PC-3 (cell line): ENCODE measurements around the gene BTBD18. TPM values are rescaled to one million over a fixed set of nuclear protein-coding genes. Genes with fewer than 3 reads are reported as not detected.

Experiments used
- ATAC-seq: fragments of 200-7000 bp; cut with Tn5 transposase; 2 replicates; pipeline ENCODE4 v1.9.1; 2020; ENCODE audit warnings: mild to moderate bottlenecking, moderate library complexity
- BruUV-seq: library from RNA; stranded (reverse); fragments of 400-500 nt; replicated peaks from 2 replicates; lab custom pipeline; 2021; lab: Mats Ljungman, UMichigan
- CTCF ChIA-PET: fragments of 300-600 bp; sonication (Branson Sonifier 250); formaldehyde crosslinking; loops from one replicate; lab custom pipeline; 2022; ENCODE audit warnings: antibody characterized with exemption; lab: Charles Lee
- POLR2A ChIA-PET: fragments of 300-600 bp; sonication (Branson Sonifier 250); formaldehyde crosslinking; loops from one replicate; lab custom pipeline; 2022; ENCODE audit warnings: antibody characterized with exemption; ENCODE audit not compliant: unreplicated experiment; lab: Charles Lee
- DNase-seq: peaks from one replicate; pipeline ENCODE4 v3.0.0-alpha.2; 2015
- H2AFZ ChIP-seq: fragments of 300-600 bp; sonication (generic); 2 replicates; pipeline ENCODE4 v1.6.0; 2016; ENCODE audit warnings: antibody characterized with exemption, low read length
- H3F3A ChIP-seq: fragments of 300-600 bp; sonication (generic); one replicate; pipeline ENCODE4 v1.6.0; 2017; ENCODE audit warnings: antibody characterized with exemption, low read length, control low read depth, mild to moderate bottlenecking; ENCODE audit not compliant: unreplicated experiment
- H3K27ac ChIP-seq: fragments of 300-600 bp; sonication (generic); 2 replicates; pipeline ENCODE4 v1.5.1; 2016; ENCODE audit warnings: mild to moderate bottlenecking, low read length
- H3K27me3 ChIP-seq: fragments of 300-600 bp; sonication (generic); 2 replicates; pipeline ENCODE4 v1.6.1; 2016; ENCODE audit warnings: low read length, mixed read lengths
- H3K36me3 ChIP-seq: fragments of 300-600 bp; sonication (generic); 2 replicates; pipeline ENCODE4 v1.6.1; 2016; ENCODE audit warnings: low read depth, mixed run types, low read length, mixed read lengths
- H3K4me1 ChIP-seq: fragments of 300-600 bp; sonication (generic); 2 replicates; pipeline ENCODE4 v1.5.1; 2016; ENCODE audit warnings: low read length; ENCODE audit not compliant: insufficient read depth
- H3K4me2 ChIP-seq: fragments of 300-600 bp; sonication (generic); 2 replicates; pipeline ENCODE4 v1.6.0; 2016; ENCODE audit warnings: low read length
- H3K4me3 ChIP-seq: fragments of 300-600 bp; sonication (generic); 2 replicates; pipeline ENCODE4 v1.5.1; 2016; ENCODE audit warnings: mild to moderate bottlenecking, low read length, mixed read lengths
- H3K79me2 ChIP-seq: fragments of 300-600 bp; sonication (generic); 2 replicates; pipeline ENCODE4 v1.6.1; 2017; ENCODE audit warnings: low read length, mixed read lengths
- H3K9ac ChIP-seq: fragments of 300-600 bp; sonication (generic); 2 replicates; pipeline ENCODE4 v1.6.0; 2016; ENCODE audit warnings: mild to moderate bottlenecking, low read length
- H3K9me2 ChIP-seq: fragments of 300-600 bp; sonication (generic); replicated peaks from 2 replicates; pipeline ENCODE4 v1.6.1; 2016; ENCODE audit warnings: mixed run types, low read length, mixed read lengths
- H3K9me3 ChIP-seq: fragments of 300-600 bp; sonication (generic); 2 replicates; pipeline ENCODE4 v1.6.1; 2016; ENCODE audit warnings: low read length, mixed read lengths
- H4K20me1 ChIP-seq: fragments of 300-600 bp; sonication (generic); 2 replicates; pipeline ENCODE4 v1.6.1; 2016; ENCODE audit warnings: low read length, mixed read lengths
- EZH2 ChIP-seq: fragments of 300-600 bp; sonication (generic); IDR thresholded peaks from one replicate; pipeline ENCODE4 v1.6.1; 2017; ENCODE audit warnings: antibody characterized with exemption, mild to moderate bottlenecking, low read length; ENCODE audit not compliant: unreplicated experiment
- EZH2phosphoT487 ChIP-seq: fragments of 300-600 bp; sonication (generic); IDR thresholded peaks from 2 replicates; pipeline ENCODE4 v1.6.1; 2018; ENCODE audit warnings: mild to moderate bottlenecking, antibody characterized with exemption, low read length, borderline replicate concordance
- intact Hi-C: fragments of 100-400 bp; cut with micrococcal nuclease; formaldehyde crosslinking; loops from 2 replicates; pipeline ENCODE4 v1.9.0; 2023
- total RNA-seq: library from RNA; depleted of rRNA; stranded (reverse); fragments of >200 nt; gene quantifications from 2 replicates; pipeline ENCODE4 v1.2.3, GENCODE V29; 2014
- TF ChIP-seq, protein P1 (sequence below): fragments of 300-600 bp; sonication (generic); conservative IDR thresholded peaks from 2 replicates; pipeline ENCODE4 v1.5.1; 2017; ENCODE audit warnings: antibody characterized with exemption, low read depth, mild to moderate bottlenecking, low read length

The BTBD18 gene
- total RNA-seq, 1 experiment from 2014 or later = not detected

- Histone ChIP-seq H3K27ac (peak overlapping the region; percentile 46), H3K27me3 (no peaks in the 10 kb centered on the region), H3K9ac (peak overlapping the region; percentile 91), H4K20me1 (no peaks in the 10 kb centered on the region), H3K4me2 (peak overlapping the region; percentile 88), H3F3A (no peaks in the 10 kb centered on the region), H3K9me2 (no peaks in the 10 kb centered on the region), H3K9me3 (no peaks in the 10 kb centered on the region), H3K4me1 (peaks cover 11% of the 10 kb centered on the region), H2AFZ (peak overlapping the region; percentile 64; the same call in 1 of the 2 replicates), H3K36me3 (peaks cover 44% of the 10 kb centered on the region), H3K79me2 (peaks cover 24% of the 10 kb centered on the region), H3K4me3 (peak overlapping the region; percentile 90)
- intact Hi-C loops = no loop called here
- CTCF ChIA-PET = interaction anchor here (1.1 to 1.7 kb wide), 2 partner anchors 9 to 59 kb away, joined by 3 to 10 read pairs; partner anchors contain the start of gene BTBD18
- ATAC-seq (no peak), DNase-seq (no peak)
- no TSS peak for BruUV-seq
- POLR2A ChIA-PET = interaction anchor here (0.6 to 1.2 kb wide), 4 partner anchors 11 to 1403 kb away, joined by 3 to 5 read pairs (median 3); no protein-coding TSS in a partner anchor
- TF ChIP-seq EZH2phosphoT487 (no peak), EZH2 (no peak)
- TF ChIP-seq, protein P1, sequence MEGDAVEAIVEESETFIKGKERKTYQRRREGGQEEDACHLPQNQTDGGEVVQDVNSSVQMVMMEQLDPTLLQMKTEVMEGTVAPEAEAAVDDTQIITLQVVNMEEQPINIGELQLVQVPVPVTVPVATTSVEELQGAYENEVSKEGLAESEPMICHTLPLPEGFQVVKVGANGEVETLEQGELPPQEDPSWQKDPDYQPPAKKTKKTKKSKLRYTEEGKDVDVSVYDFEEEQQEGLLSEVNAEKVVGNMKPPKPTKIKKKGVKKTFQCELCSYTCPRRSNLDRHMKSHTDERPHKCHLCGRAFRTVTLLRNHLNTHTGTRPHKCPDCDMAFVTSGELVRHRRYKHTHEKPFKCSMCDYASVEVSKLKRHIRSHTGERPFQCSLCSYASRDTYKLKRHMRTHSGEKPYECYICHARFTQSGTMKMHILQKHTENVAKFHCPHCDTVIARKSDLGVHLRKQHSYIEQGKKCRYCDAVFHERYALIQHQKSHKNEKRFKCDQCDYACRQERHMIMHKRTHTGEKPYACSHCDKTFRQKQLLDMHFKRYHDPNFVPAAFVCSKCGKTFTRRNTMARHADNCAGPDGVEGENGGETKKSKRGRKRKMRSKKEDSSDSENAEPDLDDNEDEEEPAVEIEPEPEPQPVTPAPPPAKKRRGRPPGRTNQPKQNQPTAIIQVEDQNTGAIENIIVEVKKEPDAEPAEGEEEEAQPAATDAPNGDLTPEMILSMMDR = no peak
These were observed 9.5 kb downstream of the BTBD18 start for GRCh38 chr11:57742087-57742452.

DNA sequence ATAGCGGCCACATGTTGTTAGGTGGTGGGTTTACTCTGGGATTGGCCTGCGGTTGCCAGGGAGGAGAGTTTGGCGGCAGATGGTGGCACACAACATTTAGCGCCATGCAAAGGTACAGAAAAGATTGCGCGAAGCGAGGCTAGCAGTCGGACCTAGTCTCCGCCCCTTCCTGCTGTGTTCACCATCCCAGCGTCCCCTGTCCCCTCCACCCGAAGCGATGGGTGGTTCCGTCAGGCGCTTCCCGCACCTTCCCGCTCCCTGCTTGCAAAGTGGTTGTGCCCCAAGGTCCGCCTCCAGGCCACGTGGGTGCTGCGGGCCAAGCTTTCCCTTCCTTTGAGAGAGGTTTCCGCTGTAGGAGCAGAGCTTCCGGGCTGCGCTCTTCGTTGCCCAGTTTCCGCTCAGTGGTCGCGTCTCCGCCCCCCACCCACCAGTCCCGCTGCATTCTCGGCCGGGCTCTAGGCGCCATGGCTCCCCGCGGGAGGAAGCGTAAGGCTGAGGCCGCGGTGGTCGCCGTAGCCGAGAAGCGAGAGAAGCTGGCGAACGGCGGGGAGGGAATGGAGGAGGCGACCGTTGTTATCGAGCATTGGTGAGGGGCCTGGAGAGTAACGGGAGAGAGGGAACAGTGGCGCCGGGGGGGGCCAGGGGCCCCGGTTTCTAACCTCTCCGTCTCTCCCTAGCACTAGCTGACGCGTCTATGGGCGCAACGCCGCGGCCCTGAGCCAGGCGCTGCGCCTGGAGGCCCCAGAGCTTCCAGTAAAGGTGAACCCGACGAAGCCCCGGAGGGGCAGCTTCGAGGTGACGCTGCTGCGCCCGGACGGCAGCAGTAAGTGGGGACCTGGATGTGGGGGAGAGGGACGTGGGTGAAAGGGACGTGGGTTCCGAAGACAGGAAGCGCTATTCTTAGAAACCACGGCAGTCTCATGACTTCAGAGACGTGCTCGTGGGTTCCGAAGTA lies 10.2 kb downstream of the BTBD18 start, which contains the start of gene SELENOH:
Gene SELENOH, plus strand, starts transcription at position 360 of the 955 bp plus-strand sequence. Its CDS starts 105 bp downstream, at position 465.
- intact Hi-C loops = loop anchor here (1.0 kb wide), 2 partner anchors 29 to 74 kb away; partner anchors contain the start of genes MED19 and TMX2
- POLR2A ChIA-PET = interaction anchor here (0.6 to 1.2 kb wide), 6 partner anchors 10 to 1403 kb away, joined by 3 to 5 read pairs (median 3); no protein-coding TSS in a partner anchor
- Histone ChIP-seq H2AFZ (peak within 1 kb of the TSS; percentile 88), H3K9ac (peak within 1 kb of the TSS; percentile 91), H3K27ac (peak within 1 kb of the TSS; percentile 46), H3K9me2 (no peaks in the 10 kb centered on the region), H3F3A (no peaks in the 10 kb centered on the region), H3K79me2 (peaks cover 29% of the 10 kb centered on the region), H3K27me3 (no peaks in the 10 kb centered on the region), H3K4me2 (peak within 1 kb of the TSS; percentile 88), H3K4me3 (peak within 1 kb of the TSS; percentile 90), H3K9me3 (no peaks in the 10 kb centered on the region), H3K4me1 (peaks cover 11% of the 10 kb centered on the region), H3K36me3 (peaks cover 44% of the 10 kb centered on the region), H4K20me1 (no peaks in the 10 kb centered on the region)
- CTCF ChIA-PET = interaction anchor here (0.5 to 1.7 kb wide), 3 partner anchors 10 to 59 kb away, joined by 3 to 10 read pairs (median 3); partner anchors contain the start of gene BTBD18
- TF ChIP-seq EZH2phosphoT487 = no peak
- TF ChIP-seq, protein P1 = no peak
- no peak for TF ChIP-seq EZH2
- ATAC-seq (peak; percentile 94), DNase-seq (peak; percentile 98)
- BruUV-seq = TSS peak; percentile 64
